H1 (cell line): ENCODE measurements around the gene TBKBP1. TPM values are rescaled to one million over a fixed set of nuclear protein-coding genes. Genes with fewer than 3 reads are reported as not detected.

Experiments used
- ATF2 ChIP-seq: IDR thresholded peaks from 2 replicates; pipeline ENCODE4 v1.6.1; 2012; ENCODE audit warnings: low read length, inconsistent platforms
- polyA plus RNA-seq, 7 experiments: library from polyadenylated mRNA; depleted of rRNA in 3 of 7; stranded (reverse) in 5 of 7; unstranded in 2 of 7; fragments of >200 nt in 5 of 7; fragments of 200-250 nt in 2 of 7; gene quantifications; 1 replicate in 5 of 7; 2 replicates in 1 of 7; 4 replicates in 1 of 7; pipeline versions ENCODE4 v1.2.1 to v1.2.3, GENCODE V29; 2011 to 2013; ENCODE audit warnings: missing spikeins in 2 of 7, mixed read lengths in 2 of 7
- total RNA-seq: library from RNA; stranded (reverse); fragmentation: NEBNext Ultra II Directional; extraction: Animal tissue kit (Norgen Biotek cat#: 25700); gene quantifications from 2 replicates; pipeline ENCODE4 v1.2.1, GENCODE V29; 2021

The TBKBP1 gene
- total and polyA plus RNA-seq, 2 of the 8 experiments (the other 6 are each of a cell fraction or from before 2014, with no cell fraction given) = 6.3 to 15.1 TPM

- no peak for TF ChIP-seq ATF2
These were observed 844 bp downstream of the TBKBP1 start (continued) for GRCh38 chr17:47694581-47695428.
